ENCODE results near the gene FOXC2. TPM values are rescaled to one million over a fixed set of nuclear protein-coding genes. Genes with fewer than 3 reads are reported as not detected.
A peak's percentile ranks its signal among the peaks of the same experiment; 100 is the strongest.

The FOXC2 gene
- total and polyA plus RNA-seq, 2 of the 13 experiments (the other 11 are each of a cell fraction or from before 2014, with no cell fraction given): not detected

GRCh38 chr16:86517652-86518258 lies 48.9 kb upstream of the FOXC2 start (continued):
- peak; percentile 24 to 33; a peak in 1 of 4 replicates for TF ChIP-seq HMGXB4 (CRISPR knock-in tag; IDR thresholded peaks at IDR 0.05; ENCODE audit: borderline replicate concordance in 1 of 2, low read depth in 1 of 2)
- TF ChIP-seq ZNF615 (CRISPR knock-in tag; IDR thresholded peaks at IDR 0.05; ENCODE audit: borderline replicate concordance): no peak
- no peak for TF ChIP-seq ZNF704 (CRISPR knock-in tag; IDR thresholded peaks at IDR 0.05; ENCODE audit: borderline replicate concordance)
- TF ChIP-seq MNT (IDR thresholded peaks at IDR 0.05): 0 out of 2 replicates have a peak, but pooled peaks have one; percentile 9
- TF ChIP-seq CBFB (CRISPR knock-in tag; IDR thresholded peaks at IDR 0.05): no peak
- no peak for TF ChIP-seq ZNF891 (CRISPR knock-in tag; IDR thresholded peaks at IDR 0.05)
- TF ChIP-seq FOXA3 (CRISPR knock-in tag; IDR thresholded peaks at IDR 0.05): no peak
- TF ChIP-seq ZC3H13 (CRISPR knock-in tag; IDR thresholded peaks at IDR 0.05): 0 out of 2 replicates have a peak, but pooled peaks have one; percentile 27
- no peak for TF ChIP-seq BATF2 (CRISPR knock-in tag; IDR thresholded peaks at IDR 0.05)
- no peak for TF ChIP-seq CEBPG (CRISPR knock-in tag; IDR thresholded peaks at IDR 0.05)
- no peak; the same call in 1 of the 2 replicates for TF ChIP-seq ZMYM4 (CRISPR knock-in tag; IDR thresholded peaks at IDR 0.05)
- no peak for TF ChIP-seq ZUFSP (CRISPR knock-in tag; IDR thresholded peaks at IDR 0.05; ENCODE audit: borderline replicate concordance)
- TF ChIP-seq SMC3 (IDR thresholded peaks at IDR 0.05; ENCODE audit: low read length): peak; percentile 22; the same call in 1 of the 2 replicates
- TF ChIP-seq ZNF276 (CRISPR knock-in tag; IDR thresholded peaks at IDR 0.05; ENCODE audit: low read depth): no peak
- TF ChIP-seq MLX (CRISPR knock-in tag; IDR thresholded peaks at IDR 0.05): no peak
- TF ChIP-seq ZNF460 (CRISPR knock-in tag; IDR thresholded peaks at IDR 0.05; ENCODE audit: borderline replicate concordance): no peak
- TF ChIP-seq GABPB1 (CRISPR knock-in tag; IDR thresholded peaks at IDR 0.05): 0 out of 2 replicates have a peak, but pooled peaks have one; percentile 16
- peak; percentile 61; the same call in 1 of the 2 replicates for TF ChIP-seq ZNF205 (CRISPR knock-in tag; IDR thresholded peaks at IDR 0.05)
- TF ChIP-seq ZNF34 (CRISPR knock-in tag; IDR thresholded peaks at IDR 0.05; ENCODE audit: borderline replicate concordance): no peak
